OCI-LY7 (cell line): ENCODE results near the gene CCDC12. TPM values are rescaled to one million over a fixed set of nuclear protein-coding genes. Genes with fewer than 3 reads are reported as not detected.

Experiments
- Bru-seq: library from RNA; stranded (reverse); fragments of 400-500 nt; gene quantifications from one replicate; lab custom pipeline; 2021; lab: Mats Ljungman, UMichigan
- BruChase-seq, 2 experiments: library from RNA; stranded (reverse); fragments of 400-500 nt; gene quantifications; one replicate each; lab custom pipeline; 2021; lab: Mats Ljungman, UMichigan
- BruUV-seq: library from RNA; stranded (reverse); fragments of 400-500 nt; replicated peaks from 2 replicates; lab custom pipeline; 2021; lab: Mats Ljungman, UMichigan
- CTCF ChIA-PET: fragments of 300-600 bp; sonication (Branson Sonifier 250); formaldehyde crosslinking; loops from one replicate; lab custom pipeline; 2022; ENCODE audit warnings: antibody characterized with exemption; ENCODE audit not compliant: unreplicated experiment; lab: Charles Lee
- POLR2A ChIA-PET: fragments of 300-600 bp; sonication (Branson Sonifier 250); formaldehyde crosslinking; loops from one replicate; lab custom pipeline; 2022; ENCODE audit warnings: antibody characterized with exemption; lab: Charles Lee
- DNase-seq: peaks from one replicate; pipeline ENCODE4 v3.0.0-alpha.2; 2015; ENCODE audit warnings: low spot score
- H2AFZ ChIP-seq: fragments of 200-600 bp; sonication (generic), shearing (Covaris generic); 2 replicates; pipeline ENCODE4 v1.6.1; 2014; ENCODE audit warnings: mild to moderate bottlenecking, antibody characterized with exemption, low read length, moderate library complexity
- H3K27ac ChIP-seq: fragments of 200-600 bp; sonication (generic); 2 replicates; pipeline ENCODE4 v1.5.1; 2014; ENCODE audit warnings: mixed run types, low read depth, mild to moderate bottlenecking, moderate library complexity, low read length, inconsistent platforms; ENCODE audit not compliant: poor library complexity, severe bottlenecking
- H3K36me3 ChIP-seq: fragments of 200-600 bp; sonication (generic); 2 replicates; pipeline ENCODE4 v1.6.1; 2014; ENCODE audit warnings: mild to moderate bottlenecking, antibody characterized with exemption, low read length, moderate library complexity, mixed read lengths; ENCODE audit not compliant: insufficient read depth
- H3K4me1 ChIP-seq: fragments of 200-600 bp; sonication (generic); 2 replicates; pipeline ENCODE4 v1.5.1; 2014; ENCODE audit warnings: mild to moderate bottlenecking, low read length; ENCODE audit not compliant: insufficient read depth, poor library complexity, severe bottlenecking
- H3K4me2 ChIP-seq: fragments of 200-600 bp; sonication (generic); 2 replicates; pipeline ENCODE4 v1.6.1; 2014; ENCODE audit warnings: mild to moderate bottlenecking, low read length
- H3K4me3 ChIP-seq: fragments of 200-600 bp; sonication (generic); 2 replicates; pipeline ENCODE4 v1.5.1; 2014; ENCODE audit warnings: mild to moderate bottlenecking, low read depth, low read length; ENCODE audit not compliant: poor library complexity, severe bottlenecking
- H3K79me2 ChIP-seq: fragments of 200-600 bp; sonication (generic); 2 replicates; pipeline ENCODE4 v1.6.1; 2016; ENCODE audit warnings: low read depth, mild to moderate bottlenecking, low read length, moderate library complexity, mixed read lengths; ENCODE audit not compliant: insufficient read depth
- H3K9me2 ChIP-seq: fragments of 200-600 bp; sonication (generic); 2 replicates; pipeline ENCODE4 v1.6.1; 2016; ENCODE audit warnings: mild to moderate bottlenecking, low read length, mixed read lengths; ENCODE audit not compliant: insufficient read depth
- H3K9me3 ChIP-seq: fragments of 200-600 bp; sonication (generic); 2 replicates; pipeline ENCODE4 v1.6.1; 2014; ENCODE audit warnings: mild to moderate bottlenecking, mixed run types, low read length, mixed read lengths
- H4K20me1 ChIP-seq: fragments of 200-600 bp; sonication (generic); 2 replicates; pipeline ENCODE4 v1.6.1; 2014; ENCODE audit warnings: mild to moderate bottlenecking, antibody characterized with exemption, low read length, moderate library complexity, mixed read lengths; ENCODE audit not compliant: insufficient read depth
- CTCF ChIP-seq: fragments of 200-600 bp; sonication (generic); conservative IDR thresholded peaks from 2 replicates; pipeline ENCODE4 v1.5.1; 2014; ENCODE audit warnings: mild to moderate bottlenecking, antibody characterized with exemption, low read length, moderate library complexity, mixed read lengths
- EZH2phosphoT487 ChIP-seq: fragments of 200-600 bp; sonication (generic); IDR thresholded peaks from 2 replicates; pipeline ENCODE4 v1.6.1; 2018; ENCODE audit warnings: low read depth, borderline replicate concordance, mild to moderate bottlenecking, mixed run types, antibody characterized with exemption, low read length, moderate library complexity, mixed read lengths
- intact Hi-C: fragments of 100-400 bp; cut with micrococcal nuclease; formaldehyde crosslinking; loops from one replicate; pipeline ENCODE4 v1.10.0; 2022; ENCODE audit not compliant: unreplicated experiment
- long read RNA-seq: library from polyadenylated mRNA; stranded (forward); transcript quantifications from one replicate; pipeline ENCODE4 v2.0.0, GENCODE V29; 2022
- total RNA-seq, 2 experiments: library from RNA; depleted of rRNA in 1 of 2; stranded (reverse); fragments of >200 nt in 1 of 2; shearing (Covaris generic) in 1 of 2; gene quantifications; 2 replicates each; pipeline ENCODE4 v1.2.3, GENCODE V29; 2014 to 2022

Gene CCDC12
- total RNA-seq (2014; rRNA removed; shearing (Covaris generic)) (74.9 and 102 TPM in 2 replicates), total RNA-seq (2022) (107 and 116 TPM in 2 replicates), Bru-seq, nascent RNA (percentile 91 among the genes with signal in this experiment), BruChase-seq, experiment 1, labeled RNA remaining after a 6-hour chase (percentile 92 among the genes with signal in this experiment), BruChase-seq, experiment 2, labeled RNA remaining after a 2-hour chase (percentile 83 among the genes with signal in this experiment)
- long read RNA-seq, partial matches to known transcripts = 103 of 158 reads
- long read RNA-seq, other reads (novel, unspliced or antisense) = 52 of 158 reads

- peaks cover 70% of the 10 kb centered on the region for H3K79me2 ChIP-seq
- POLR2A ChIA-PET = interaction anchor here (0.6 to 1.5 kb wide), 11 partner anchors 17 to 1486 kb away, joined by 3 to 14 read pairs (median 6); no protein-coding TSS in a partner anchor
- peak within 1 kb of the TSS; percentile 90 for H3K4me2 ChIP-seq
- H2AFZ ChIP-seq = no peak within 1 kb of the TSS
- H3K4me3 ChIP-seq = peak within 1 kb of the TSS; percentile 74
- no peaks in the 10 kb centered on the region for H3K9me2 ChIP-seq
- H3K4me1 ChIP-seq = peaks cover 70% of the 10 kb centered on the region
- peak within 1 kb of the TSS; percentile 82 for H3K27ac ChIP-seq
- BruUV-seq = no TSS peak
- no peaks in the 10 kb centered on the region for H3K9me3 ChIP-seq
- H4K20me1 ChIP-seq = peaks cover 10% of the 10 kb centered on the region; the same call in 1 of the 2 replicates
- CTCF ChIA-PET = interaction anchor here (0.5 to 0.8 kb wide), 3 partner anchors 21 to 1076 kb away, joined by 3 to 4 read pairs (median 3); no protein-coding TSS in a partner anchor
- intact Hi-C loops = loop anchor here (2.0 kb wide), 1 partner anchor 186 kb away; no protein-coding TSS in a partner anchor
- peaks cover 38% of the 10 kb centered on the region for H3K36me3 ChIP-seq
- DNase-seq = peak; percentile 98
- TF ChIP-seq EZH2phosphoT487 = no peak
- no peak for TF ChIP-seq CTCF
Measured at GRCh38 chr3:46976326-46977190, at the start of gene CCDC12. CCDC12 (minus strand) TSS chr3:46976745; CDS start chr3:46976732, 13 bp downstream.

GRCh38 chr3:47024932-47025331, 48.4 kb upstream of the CCDC12 start:
- TF ChIP-seq EZH2phosphoT487 (no peak), CTCF (no peak)
- CTCF ChIA-PET = no interaction called here
- BruUV-seq = no TSS peak
- Histone ChIP-seq H3K4me2 (no peak overlapping the region), H3K9me2 (no peaks in the 10 kb centered on the region), H2AFZ (no peak overlapping the region), H4K20me1 (no peaks in the 10 kb centered on the region), H3K79me2 (peaks cover 26% of the 10 kb centered on the region; the same call in 1 of the 2 replicates), H3K9me3 (no peaks in the 10 kb centered on the region), H3K4me3 (no peak overlapping the region), H3K36me3 (peaks cover 62% of the 10 kb centered on the region), H3K4me1 (peaks cover 5% of the 10 kb centered on the region), H3K27ac (no peak overlapping the region)
- DNase-seq = no peak
- intact Hi-C loops = no loop called here
- POLR2A ChIA-PET = no interaction called here
